ENCODE data around the gene ASAP2.

ASAP2 gene

DNA sequence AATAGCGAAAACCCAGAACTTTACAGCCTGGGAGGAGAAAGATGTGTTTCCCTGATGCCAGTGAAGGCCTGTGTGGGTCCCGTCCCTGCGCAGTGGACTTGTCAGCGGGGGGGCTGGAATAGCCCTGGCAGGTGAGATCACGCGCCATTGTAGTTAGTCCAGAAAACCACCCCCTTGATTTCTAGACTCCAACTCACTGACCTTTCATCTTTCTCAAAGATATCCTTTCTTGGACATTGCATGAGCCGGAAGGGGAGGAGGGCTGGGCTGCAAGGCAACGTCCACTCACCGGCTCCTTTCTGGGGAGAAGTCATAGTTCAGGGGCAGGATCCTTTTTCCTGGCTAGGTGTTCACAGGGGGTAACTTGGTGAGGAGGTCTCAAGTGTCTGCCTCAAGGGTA lies 22.3 kb upstream of the ASAP2 start:
- DNase-seq: no peak

DNA sequence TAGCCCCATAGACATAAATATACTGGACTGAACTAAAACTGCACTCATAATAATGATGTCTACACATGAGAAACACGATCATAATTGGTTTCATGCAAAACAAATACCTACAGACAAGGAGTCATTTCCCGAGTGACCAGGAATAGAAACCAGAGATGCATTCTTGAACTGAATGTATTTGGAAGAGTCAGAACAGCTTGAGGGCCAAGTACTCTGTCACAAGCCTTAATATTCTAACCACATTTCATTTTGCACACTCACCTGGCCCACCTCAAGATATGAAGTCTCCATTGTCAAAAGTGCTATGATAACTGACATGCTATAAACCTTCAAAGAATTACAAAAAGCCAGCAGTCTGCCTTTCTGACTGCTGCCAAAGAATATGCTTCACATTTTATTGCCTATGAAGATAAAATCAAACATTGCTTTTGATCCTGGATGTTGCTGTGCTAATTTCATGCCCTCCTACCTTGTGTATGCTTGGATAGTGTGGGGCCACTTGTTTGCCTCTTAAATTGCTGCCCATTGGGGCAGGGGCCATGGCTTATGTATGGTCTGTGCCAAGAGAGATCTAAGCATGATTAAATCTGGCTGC lies 18.9 kb upstream of the ASAP2 start:
- DNase-seq: peak; percentile 87

DNA sequence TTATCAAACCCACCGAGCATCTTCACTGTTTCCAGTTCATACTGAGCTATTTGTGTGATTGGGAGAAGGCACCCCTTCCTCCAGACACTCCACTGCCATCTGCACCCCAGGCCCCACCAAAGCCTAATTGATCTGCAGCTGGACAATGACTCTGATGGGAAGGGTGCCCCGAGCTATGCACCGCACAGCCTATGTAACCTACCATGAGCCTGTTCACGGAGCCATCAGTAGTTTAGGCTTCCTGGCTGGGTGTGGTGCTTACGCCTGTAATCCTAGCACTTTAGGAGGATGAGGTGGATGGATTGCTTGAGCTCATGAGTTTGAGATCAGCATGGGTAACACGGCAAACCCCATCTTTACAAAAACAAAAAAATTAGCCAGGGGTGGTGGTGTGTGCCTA lies 17.8 kb upstream of the ASAP2 start:
- DNase-seq: no peak

DNA sequence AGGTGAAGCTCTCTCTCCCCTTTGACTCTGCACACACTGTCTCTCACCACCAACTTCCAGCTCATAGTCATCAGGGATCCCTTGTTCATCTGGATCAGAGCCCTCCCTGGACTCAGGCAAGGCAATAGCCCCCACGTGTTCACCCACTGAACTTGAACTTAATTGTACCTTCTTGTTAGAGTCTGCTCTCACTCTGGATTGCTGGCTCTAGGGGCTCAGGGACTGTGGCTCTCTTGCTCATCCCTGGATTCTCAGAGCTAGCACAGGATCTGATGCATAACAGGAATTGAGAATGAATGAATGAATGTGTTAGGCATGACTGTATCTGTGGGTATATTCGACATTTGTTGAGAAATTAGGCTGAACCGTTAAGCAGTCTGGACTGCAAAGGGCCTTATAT lies 16.7 kb upstream of the ASAP2 start:
- DNase-seq: no peak

DNA sequence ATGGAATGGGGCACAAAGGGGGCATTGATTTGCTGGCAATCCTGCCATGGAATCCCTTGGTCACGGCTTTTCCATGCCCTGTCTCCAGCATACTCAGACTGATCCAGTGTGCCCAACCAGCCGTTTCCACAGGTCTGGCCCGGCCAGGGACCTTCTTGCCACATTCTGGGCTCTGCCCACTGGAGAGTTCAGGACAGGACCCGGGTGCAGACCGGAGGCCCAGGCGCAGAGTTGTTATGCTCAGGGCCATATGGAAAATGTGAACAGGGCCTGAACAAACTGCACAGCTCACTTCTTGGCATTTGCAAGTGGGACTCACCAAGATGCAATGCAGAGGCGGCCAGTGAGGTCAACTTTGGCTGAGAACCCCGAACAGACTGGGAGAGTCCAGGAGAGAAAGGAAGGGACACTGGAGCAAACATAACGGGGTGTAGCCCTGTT lies 15.6 kb upstream of the ASAP2 start:
- DNase-seq: no peak

DNA sequence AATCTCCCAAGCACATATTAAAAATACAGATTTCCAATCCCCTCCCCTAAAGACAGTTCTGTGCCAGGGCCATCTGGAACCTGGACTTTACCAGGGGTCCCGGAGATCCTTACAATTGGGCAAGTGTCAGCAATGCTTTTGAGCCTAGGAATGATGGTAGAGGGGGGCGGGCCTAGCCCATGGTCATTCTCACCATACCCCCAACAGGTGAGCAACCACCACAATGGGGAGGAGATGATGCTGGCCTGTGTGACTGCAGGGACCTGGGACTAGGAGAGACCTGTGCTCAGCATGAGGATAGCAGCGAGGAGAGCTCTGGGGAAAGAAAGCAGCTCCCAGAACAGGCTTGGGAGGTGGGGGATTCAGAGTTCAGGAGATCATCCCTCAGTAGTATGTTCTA lies 13.9 kb upstream of the ASAP2 start:
- DNase-seq: no peak

DNA sequence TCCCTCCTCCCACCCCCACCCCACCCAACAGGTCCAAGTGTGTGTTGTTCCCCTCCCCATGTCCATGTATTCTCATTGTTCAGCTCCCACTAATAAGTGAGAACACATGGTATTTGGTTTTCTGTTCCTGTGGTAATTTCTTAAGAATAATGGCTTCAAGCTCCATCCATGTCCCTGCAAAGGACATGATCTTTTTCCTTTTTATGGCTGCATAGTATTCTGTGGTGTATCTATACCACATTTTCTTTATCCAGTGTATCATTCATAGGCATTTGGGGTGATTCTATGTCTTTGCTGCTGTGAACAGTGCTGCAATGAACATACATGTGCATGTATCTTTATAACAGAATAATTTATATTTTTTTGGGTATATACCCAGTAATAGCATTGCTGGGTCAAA lies 12.3 kb upstream of the ASAP2 start:
- no peak for DNase-seq

DNA sequence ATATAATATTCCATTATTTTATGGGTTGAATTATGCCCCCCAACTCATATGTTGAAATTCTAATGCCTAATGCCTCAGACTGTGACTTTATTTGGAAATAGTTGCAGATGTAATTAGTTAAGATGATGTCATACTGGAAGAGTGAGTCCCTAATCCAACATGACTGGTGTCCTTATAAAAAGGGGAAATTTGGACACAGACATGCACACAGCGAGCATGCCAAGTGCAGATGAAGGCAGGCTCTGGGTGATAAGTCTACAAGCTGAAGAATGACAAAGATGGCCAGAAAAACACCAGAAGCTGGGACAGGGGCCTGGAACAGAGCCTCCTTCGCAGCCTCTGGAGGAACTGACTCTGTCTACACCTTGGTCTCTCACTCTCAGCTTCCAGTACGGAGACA lies 10.0 kb upstream of the ASAP2 start:
- no peak for DNase-seq

DNA sequence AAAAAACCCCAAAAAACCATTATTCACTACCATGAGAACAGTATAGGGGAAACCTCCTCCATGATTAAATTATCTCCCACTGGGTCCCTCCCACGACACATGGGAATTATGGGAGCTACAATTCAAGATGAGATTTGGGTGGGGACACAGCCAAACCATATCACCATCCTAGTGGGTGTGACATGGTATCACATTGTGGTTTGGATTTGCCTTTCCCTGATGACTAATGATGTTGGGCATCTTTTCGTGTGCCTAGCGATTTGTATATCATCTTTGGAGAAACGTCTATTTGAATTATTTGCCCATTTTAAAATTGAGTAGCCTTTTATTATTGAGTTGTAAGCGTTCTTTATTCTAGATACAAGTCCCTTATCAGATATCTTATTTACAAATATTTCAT lies 8.7 kb upstream of the ASAP2 start:
- DNase-seq: no peak

DNA sequence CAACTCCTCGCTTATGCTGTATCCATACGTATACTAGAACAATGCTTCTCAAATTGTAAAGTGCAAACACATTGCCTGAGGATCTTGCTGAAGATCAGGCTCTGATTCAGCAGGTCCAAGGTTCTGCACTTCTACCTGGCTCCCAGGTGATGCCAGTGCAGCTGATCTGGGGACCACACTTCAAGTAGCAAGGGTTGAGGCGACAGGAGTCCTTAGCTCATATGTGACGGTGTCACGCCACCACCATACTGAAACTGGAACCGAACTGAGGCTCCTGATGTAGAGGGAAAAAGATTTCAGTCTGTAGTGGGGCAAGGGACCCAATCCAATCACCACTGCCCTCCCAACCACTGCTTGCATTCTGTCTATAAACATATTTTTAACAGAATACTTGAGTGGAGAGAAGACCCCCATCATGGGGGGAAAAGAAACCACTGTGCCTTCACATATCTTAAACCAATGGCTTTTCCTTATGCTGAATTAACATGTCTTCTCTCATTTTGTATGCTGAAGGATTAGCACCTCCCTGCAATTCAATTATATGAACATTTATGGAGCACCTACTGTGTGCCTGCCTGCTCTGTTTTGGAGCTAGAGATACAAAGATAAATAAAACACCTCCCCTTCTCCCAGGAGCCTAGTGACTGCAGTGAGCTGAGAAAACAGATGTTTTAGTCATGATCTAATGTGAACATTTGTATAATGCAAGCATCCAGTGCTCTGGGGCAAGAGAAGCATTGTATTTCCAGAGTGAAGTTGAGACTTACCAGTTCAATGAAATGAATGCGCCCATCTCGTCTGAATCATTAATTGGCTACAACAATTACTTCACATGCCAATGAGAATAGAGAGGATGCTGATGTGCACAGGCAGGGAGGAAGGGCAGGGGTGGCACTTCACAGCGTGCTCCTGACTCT lies 6.6 kb upstream of the ASAP2 start:
- DNase-seq: no peak

DNA sequence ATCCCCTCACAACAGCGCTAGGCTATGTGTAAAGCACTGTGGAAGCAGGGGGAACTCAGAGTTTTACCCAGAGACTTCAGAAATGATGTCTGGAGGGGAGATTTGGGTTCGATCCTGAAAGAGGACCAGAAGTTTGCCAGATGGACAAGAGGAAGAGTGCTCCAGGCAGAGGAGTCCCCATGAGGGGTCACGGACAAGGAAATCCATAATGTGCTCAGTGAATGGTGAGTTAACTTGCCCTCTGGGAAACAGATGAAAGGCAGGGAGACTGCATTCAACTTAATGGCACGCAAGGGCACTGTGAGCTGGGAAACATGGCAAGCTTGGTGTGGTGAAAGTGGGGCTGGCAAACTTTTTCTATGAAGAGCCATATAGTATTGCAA lies 6.0 kb upstream of the ASAP2 start:
- DNase-seq: no peak

DNA sequence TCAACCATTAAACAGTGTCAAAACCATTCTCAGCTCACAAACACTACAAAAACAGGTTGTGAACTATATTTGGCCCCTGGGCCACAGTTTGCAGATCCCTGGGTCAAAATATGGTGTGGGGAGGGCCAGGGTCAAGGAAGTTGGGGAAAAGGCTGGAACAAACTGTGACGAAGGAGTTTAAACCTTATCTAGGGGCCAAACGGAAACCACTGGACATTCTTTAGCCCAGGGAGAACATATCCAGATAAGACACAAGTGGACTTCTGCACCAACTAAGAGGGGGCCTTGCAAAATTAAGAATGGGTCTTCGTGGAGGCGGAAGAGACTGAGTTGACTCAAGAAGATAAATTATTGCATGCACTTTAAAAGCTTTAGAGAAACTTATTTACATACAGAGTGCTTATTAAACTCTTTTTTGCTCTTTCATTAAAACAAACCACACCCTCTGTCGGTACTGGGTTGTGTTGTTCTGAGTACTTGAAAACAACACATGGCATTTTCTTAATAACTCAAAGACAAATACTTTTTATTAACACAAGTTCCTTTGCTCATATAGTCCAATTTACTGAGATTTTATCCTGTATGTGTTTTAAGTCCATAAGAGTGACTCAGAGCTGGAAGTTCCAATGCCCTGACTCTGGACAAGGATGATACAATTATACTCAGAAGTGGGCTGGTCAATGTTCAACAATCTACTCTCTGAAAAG lies 5.3 kb upstream of the ASAP2 start:
- no peak for DNase-seq

DNA sequence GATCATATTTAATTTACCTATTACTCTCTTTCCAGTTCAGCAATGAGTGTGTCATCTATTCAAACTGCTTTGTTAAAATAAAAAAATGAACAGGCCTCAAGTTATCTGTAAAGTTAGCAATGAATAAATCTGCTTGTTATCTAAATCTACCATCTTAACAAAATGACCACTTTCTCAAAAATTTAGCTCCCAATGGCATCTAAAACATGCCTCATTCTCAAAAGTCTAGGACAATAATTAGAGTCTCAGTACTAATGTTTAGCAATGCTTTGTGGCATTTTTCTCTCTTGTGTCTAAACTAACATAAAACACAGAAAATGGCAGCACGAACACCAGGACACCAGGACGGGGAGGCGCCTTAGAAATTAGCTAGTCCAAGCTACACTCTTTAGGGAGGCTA lies 3.6 kb upstream of the ASAP2 start:
- no peak for DNase-seq

DNA sequence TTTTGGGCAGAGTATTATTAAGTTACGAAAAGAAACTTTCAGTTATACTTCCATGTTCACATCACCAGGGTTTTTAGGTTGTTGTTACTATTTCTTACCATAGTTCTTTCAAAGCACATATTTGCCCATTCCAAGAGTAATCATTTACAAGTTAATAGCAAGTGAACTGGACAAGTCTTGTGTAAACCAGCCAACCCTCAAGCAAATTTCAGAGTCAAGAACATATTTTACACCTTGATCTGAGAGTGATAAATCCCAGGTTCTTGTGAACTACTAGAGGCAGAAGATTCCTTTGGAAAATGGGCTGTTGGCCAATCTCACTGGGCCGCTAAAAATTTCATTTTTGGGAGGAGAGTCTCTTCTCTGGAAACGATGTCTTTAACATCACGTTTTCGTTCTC lies 2.7 kb upstream of the ASAP2 start:
- no peak for DNase-seq

DNA sequence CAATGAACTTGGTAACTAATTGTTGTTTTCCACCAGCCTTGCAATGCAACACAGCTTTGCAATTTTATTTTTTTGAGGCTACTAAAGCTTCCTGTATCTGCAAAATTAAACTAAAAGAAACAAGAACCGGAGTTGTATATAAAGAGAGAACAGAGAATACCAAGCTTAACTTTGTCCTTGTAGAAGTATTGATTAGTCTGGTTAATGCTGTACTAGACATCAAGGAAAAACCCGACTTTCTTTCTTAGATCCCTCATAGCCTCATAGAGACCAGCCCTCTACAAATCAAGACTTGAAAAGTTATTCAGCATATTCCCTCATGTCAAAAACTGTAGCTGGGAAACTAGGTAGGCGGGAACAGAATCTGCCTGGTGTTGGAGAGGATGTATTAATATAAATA lies 1.7 kb upstream of the ASAP2 start:
- no peak for DNase-seq

DNA sequence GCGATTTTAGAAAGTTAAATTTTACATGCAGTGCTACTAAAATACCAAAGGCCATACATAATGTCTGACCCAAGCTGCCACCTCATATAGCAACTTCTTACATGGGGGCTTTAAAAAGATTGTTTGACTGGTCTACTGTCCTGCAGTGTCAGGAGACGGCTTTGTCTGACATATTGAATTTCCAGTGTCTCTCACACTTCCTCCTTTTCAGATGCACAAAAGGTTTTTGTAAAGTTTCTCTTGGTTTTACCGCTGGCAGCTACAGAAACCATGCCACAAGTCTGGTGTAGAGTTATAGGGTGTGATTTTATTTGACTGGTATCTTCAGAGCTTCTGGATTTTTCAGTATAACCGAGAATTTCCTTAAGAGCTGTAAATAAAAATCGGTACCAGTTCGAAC lies 1.1 kb upstream of the ASAP2 start:
- DNase-seq: no peak

DNA sequence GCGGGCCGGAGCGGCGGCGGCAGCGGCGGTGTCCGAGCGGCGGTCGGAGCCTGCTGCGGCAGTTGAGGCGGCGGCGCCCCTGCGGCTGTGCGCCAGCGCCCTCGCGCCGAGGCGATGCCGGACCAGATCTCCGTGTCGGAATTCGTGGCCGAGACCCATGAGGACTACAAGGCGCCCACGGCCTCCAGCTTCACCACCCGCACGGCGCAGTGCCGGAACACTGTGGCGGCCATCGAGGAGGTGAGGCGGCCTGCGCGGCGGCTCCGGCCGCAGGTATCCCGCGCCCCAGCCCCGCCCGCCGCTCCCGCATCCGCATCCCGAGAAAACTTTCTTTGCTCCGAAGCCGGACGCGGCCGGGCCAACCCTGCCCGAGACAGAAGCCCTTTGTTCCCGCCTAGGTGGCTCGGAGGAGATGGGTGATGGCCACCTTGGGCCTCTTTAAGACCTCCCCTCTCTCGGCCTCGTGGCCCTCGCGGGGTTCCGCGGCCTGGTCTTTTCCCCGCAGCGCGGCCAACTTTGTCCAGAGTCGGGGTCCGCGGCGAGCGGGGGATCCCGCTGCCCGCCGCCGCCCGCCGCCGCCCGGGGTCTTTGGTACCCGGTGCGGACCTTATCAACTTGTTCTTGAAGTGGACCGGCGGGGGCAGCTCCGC lies 504 bp downstream of the ASAP2 start:
- no peak for DNase-seq

DNA sequence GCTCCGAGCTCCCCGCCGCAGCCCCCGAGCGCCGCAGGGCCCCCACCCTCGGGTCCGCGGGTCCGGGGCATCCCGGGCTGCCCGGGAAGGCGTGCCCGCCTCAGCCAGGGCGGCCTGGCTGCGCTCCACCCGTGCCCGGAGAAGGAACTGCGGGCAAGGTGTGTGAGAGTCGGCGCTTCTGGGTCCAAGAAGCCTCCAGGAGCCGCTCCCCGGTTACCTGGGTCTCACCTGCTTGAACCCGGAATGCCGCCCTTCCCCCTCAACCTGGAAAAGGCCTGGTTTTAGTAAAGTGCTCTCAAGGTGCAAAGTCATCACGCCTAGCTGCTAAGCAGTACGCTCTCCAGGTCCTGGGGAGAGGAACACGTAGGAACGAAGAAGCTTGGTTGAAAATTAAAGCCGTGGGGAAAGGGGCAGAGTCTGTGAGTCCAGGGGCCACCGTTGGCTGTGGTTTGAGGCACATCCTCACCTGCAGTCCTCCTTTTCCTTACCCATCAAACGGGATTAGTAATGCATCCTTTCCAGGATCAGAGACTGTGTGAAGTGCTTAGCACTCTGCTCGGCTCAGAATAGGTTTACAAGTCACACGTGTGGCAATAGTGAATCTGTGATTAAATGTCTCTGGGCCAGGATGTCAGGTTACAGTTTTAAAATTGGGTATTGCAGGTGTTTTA lies 1.2 kb downstream of the ASAP2 start:
- peak; percentile 50 for DNase-seq

DNA sequence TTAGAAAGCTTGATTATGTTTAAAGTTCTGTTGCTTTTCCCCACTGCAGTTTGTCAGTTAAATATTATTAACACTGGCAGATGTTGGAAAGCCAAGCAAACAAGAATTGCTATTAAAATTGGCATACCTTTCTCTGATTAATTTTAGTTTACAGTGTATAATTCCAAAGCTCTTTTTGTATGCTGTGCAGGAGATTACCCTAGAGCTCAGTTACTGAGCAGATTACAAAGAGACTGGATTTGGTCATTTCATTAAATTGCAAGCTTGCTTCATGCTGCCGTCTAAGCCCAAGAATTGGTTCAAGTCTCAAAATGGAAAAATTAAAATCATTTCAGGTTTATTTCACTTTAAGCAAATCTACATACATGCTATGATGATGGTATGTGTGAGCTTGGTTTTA lies 2.3 kb downstream of the ASAP2 start:
- no peak for DNase-seq

DNA sequence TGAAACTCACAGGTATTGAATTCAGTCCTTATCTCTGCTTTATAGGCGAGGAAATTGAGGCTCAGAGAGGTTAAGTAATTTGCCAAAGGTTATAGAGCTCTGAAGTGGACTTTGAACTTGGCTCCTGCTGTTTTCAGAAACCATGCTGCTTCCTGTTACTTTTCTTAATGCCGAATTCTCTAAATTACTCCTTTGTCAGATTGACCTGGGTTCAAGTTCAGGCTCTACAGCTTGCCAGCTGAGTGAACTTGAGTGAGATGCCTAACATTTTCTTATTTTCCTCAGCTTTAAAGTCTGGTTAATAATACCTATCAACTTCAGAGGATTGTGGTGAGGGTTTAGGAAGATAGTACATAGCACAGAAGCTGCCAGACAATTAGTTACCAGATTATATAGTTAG lies 3.4 kb downstream of the ASAP2 start:
- DNase-seq: no peak

DNA sequence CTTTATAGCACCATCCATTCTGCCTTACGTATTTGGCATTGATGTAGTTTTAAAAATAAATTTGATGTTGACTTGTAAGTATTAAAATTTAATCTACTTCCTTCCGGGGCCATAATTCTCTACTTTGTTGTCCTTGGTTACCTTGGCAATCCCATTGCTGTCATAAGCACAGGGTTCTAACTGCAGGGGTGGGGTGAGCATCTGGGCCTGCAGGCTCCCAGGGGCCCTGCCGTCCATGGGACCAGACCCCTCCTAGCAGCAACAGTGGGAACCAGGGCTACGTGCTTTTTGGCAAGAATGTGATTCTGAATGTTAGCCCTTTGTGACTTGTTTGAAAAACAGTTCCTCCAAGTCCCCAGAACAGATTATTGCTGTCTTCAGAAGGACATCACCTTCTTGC lies 4.9 kb downstream of the ASAP2 start:
- DNase-seq: no peak

DNA sequence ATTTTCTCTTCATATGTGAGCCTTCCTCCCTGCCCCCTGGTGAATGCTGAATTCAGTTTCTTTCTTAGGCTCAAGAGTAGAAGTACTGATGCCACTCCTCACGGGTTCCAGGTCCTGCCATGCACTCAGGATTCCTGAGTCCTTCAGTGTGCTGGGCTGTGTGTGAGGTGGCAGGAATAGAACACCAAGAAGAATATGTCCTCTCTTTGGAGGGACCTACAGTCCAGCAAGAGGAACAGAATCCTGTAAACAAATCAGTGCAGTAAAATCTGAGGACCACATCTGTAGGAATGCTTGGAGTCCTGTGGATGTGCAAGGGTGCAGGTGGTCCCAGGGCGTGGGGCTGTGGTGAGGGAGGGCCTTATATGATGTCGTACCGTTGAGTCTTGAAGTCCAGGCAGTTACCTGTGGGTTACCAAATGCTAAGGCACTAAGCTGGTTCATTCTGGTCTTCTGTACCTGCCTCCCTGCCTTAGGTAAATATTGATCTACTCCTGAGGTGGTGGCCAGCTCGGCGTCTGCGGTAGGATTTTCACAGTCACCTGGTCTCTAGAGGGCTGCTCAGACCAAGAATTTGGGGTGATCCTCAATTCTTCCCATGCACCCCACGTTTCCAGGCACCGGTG lies 5.5 kb downstream of the ASAP2 start:
- no peak for DNase-seq

All from DMS79 treated with DMSO at 0.1 percent for 48 hours (cell line).